Activated T-cell treated with anti-CD3 and anti-CD28 coated beads, Interleukin-2, amount 50 U/mL, for 24 hours (primary cell): ENCODE measurements around the gene CRTAP.
"Not testable (repeated sequence)": the region's sequence is repeated elsewhere in the genome, so short reads cannot be mapped to it uniquely, and the experiment has no call there.

Experiments used
- DNase-seq: peaks from one replicate; pipeline ENCODE4 v3.0.0-alpha.2; 2020
- H3K27ac Mint-ChIP-seq: 2 replicates; pipeline ENCODE4 v1.8.0; 2020; ENCODE audit warnings: mild to moderate bottlenecking, mixed read lengths
- H3K27me3 Mint-ChIP-seq: 2 replicates; pipeline ENCODE4 v1.8.0; 2020; ENCODE audit warnings: mixed read lengths
- H3K36me3 Mint-ChIP-seq: 2 replicates; pipeline ENCODE4 v1.8.0; 2020; ENCODE audit warnings: low read depth, mixed read lengths
- H3K4me1 Mint-ChIP-seq: 2 replicates; pipeline ENCODE4 v1.8.0; 2020; ENCODE audit warnings: low read depth, mixed read lengths
- H3K4me3 Mint-ChIP-seq: 2 replicates; pipeline ENCODE4 v1.8.0; 2020; ENCODE audit warnings: mild to moderate bottlenecking, moderate library complexity, mixed read lengths
- H3K9me3 Mint-ChIP-seq: 2 replicates; pipeline ENCODE4 v1.8.0; 2020; ENCODE audit warnings: mixed read lengths

Gene CRTAP

DNA sequence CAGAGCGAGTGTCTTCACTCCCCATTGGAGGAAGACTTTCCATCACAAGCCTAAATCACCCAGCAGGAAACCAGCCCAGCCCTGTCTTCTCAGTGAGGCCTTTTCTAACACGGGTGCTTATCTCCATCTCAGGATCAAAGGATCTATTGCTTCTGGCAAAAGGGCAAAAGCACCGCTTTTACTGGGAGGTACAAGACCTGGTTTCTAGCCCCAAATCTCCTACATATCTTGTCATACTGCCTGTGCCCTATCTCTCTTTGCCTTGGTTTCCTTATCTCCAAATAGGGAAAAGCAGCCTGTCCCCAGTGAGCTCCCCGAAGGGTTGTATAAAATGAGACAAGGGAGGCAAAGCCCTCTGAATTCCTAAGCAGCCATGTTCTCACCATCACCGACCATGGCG lies 22.1 kb upstream of the CRTAP start:
- H3K36me3 Mint-ChIP-seq = peaks cover 77% of the 10 kb centered on the region
- no peaks in the 10 kb centered on the region for H3K27me3 Mint-ChIP-seq
- H3K9me3 Mint-ChIP-seq = no peaks in the 10 kb centered on the region
- H3K4me3 Mint-ChIP-seq = no peak overlapping the region
- no peak for DNase-seq
- peak overlapping the region; percentile 34 for H3K27ac Mint-ChIP-seq
- peaks cover 85% of the 10 kb centered on the region for H3K4me1 Mint-ChIP-seq

DNA sequence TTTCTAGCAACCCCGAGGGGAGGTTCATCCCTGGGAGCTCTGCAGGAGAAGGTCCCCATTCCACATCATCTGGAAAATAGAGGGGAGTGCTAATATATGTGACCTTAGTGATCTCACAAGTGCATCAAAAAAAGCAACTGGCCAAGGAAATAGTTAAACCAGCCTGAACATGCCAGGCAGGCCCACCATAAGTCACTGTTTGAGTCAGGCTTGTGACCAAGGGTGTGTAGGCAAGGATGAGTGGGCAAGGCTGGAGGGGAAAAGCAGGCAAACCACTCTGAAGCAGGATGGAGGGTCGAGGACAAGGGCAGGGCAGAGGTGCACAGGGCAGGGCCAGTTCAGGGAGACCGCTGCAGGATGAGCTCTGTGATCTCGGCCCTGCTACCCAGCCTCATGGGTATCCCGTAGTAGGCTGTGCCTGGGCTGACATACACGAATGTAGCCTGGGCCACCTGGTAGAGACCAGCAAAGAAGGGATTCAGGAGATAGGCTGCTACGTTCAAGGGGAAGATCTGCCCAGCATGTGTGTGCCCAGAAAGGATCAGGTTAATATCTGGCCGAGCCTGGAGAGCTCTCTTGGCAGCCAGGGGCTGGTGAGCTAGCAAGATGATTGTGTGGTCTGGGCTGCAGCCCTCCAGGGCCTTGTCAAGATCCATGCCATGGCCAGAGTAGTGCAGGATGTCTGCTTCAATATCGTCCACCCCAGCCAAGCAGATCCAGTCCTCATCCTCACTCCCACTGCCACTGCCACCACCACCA lies 21.1 kb upstream of the CRTAP start:
- H3K27ac Mint-ChIP-seq = peak overlapping the region; percentile 40
- peaks cover 73% of the 10 kb centered on the region for H3K36me3 Mint-ChIP-seq
- no peaks in the 10 kb centered on the region for H3K27me3 Mint-ChIP-seq
- H3K4me1 Mint-ChIP-seq = peaks cover 84% of the 10 kb centered on the region
- H3K4me3 Mint-ChIP-seq = no peak overlapping the region
- no peak for DNase-seq
- H3K9me3 Mint-ChIP-seq = no peaks in the 10 kb centered on the region

DNA sequence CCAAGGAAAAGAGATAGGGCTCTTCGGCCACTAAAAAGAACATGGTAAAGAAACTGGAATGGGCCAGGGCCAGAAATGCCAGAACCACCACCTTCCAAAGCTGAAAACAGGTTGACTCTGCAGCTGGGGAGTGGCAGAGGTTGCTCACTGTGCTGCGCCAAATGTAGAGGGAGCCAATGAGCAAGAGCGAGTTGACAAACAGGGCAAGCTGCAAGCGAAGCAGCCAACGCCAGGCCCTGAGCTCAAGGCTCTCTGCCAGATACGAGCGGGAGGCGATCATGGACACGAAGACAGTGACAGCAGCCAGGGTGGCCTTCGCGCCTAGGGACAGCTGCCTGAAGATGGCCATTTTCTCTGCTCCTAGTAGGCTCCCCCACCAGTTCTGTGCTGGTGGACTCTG lies 20.0 kb upstream of the CRTAP start:
- Mint-ChIP-seq H3K36me3 (peaks cover 64% of the 10 kb centered on the region), H3K4me3 (no peak overlapping the region), H3K9me3 (no peaks in the 10 kb centered on the region), H3K4me1 (peaks cover 74% of the 10 kb centered on the region), H3K27ac (no peak overlapping the region), H3K27me3 (no peaks in the 10 kb centered on the region)
- no peak for DNase-seq

- peaks cover 58% of the 10 kb centered on the region for H3K4me1 Mint-ChIP-seq
- no peaks in the 10 kb centered on the region for H3K9me3 Mint-ChIP-seq
- DNase-seq = no peak
- H3K27me3 Mint-ChIP-seq = no peaks in the 10 kb centered on the region
- peak overlapping the region; percentile 91 for H3K27ac Mint-ChIP-seq
- H3K36me3 Mint-ChIP-seq = peaks cover 49% of the 10 kb centered on the region
- H3K4me3 Mint-ChIP-seq = peak overlapping the region; percentile 96
These were observed 18.4 kb upstream of the CRTAP start for GRCh38 chr3:33095436-33095835.

DNA sequence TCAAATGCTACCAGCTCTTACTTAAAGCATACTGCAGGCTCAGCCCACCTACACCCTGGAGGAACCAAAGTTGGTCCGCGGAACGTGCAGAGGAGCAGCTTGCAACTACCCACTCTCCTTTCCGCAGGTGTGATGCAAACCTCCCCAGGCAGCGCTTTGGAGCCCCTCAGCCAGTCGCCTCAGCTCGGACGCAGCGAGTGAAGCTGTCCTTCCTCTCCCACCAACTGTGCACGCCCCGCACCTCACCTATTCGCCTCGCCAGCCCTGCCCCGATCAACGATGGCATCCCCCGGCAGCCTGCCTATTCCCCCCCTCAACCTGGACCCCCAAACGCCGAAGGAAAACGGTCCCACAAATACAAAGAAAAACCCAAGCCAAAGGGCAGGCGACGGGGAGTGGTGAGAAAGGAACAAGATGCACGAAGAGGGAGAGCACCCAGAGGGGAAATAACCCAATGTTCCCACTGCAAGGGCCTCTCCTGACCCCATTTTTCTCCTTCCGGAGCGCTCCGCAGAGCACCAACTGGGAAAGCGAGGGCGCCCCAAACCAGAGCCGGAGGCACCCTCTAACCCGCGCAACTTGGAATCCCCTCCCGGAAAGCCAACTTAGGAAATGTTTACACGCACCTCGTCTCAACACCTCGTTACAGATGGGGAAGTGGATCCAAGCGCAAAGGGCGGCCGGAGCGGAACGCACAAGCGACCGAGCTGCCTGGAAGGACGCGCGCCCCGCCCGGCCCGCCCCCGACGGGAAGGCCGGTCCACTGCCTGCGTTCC lies 17.5 kb upstream of the CRTAP start:
- peak; percentile 76 for DNase-seq
- Mint-ChIP-seq H3K4me3 (peak overlapping the region; percentile 96), H3K27me3 (no peaks in the 10 kb centered on the region), H3K4me1 (peaks cover 49% of the 10 kb centered on the region), H3K27ac (peak overlapping the region; percentile 91), H3K9me3 (no peaks in the 10 kb centered on the region), H3K36me3 (peaks cover 40% of the 10 kb centered on the region)

DNA sequence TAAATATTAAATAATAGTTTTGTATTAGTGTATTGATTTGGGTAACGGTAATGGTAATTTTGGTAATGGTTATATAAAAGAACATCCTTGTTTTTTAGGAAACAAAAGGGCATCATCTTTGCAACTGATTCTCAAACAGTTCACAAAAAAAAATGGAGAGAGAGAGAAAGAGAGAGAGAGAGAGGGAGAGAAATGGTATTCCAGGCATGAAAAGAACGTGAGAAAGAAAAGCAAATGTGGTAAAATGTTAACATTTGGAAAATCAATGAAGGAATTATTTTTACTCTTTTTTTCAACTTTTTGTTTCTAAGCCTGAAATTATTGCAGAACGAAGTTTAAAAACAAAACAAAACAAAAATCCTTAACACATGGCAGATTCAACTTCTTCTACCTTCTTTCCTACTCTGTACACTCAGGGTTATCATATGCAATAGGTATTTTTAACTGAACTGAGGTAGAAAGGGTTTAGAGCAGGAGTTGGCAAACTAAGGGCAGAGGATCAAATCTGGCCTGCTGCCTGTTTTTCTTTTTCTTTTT lies 14.6 kb upstream of the CRTAP start:
- peaks cover 7% of the 10 kb centered on the region for H3K27me3 Mint-ChIP-seq
- no peaks in the 10 kb centered on the region for H3K9me3 Mint-ChIP-seq
- peaks cover 11% of the 10 kb centered on the region for H3K36me3 Mint-ChIP-seq
- H3K4me3 Mint-ChIP-seq = no peak overlapping the region
- DNase-seq = no peak
- H3K27ac Mint-ChIP-seq = no peak overlapping the region
- peaks cover 20% of the 10 kb centered on the region for H3K4me1 Mint-ChIP-seq

DNA sequence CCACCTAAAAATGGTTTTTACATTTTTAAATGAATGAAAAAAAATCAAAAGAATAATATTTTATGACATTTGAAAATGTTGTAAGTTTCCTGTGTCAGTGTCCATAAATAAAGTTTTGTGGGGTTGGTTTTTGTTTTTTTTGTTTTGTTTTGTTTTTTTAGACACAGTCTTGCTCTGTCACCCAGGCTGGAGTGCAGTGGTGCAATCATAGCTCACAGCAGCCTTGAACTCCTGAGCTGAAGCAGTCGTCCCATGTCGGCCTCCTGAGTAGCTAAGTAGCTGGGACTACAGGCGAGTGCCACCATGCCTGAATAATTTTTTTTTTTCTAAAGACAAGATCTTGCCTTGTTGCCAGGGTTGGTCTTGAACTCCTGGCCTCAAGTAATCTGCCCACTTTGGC lies 14.1 kb upstream of the CRTAP start:
- Mint-ChIP-seq H3K36me3 (peaks cover 7% of the 10 kb centered on the region), H3K27ac (no peak overlapping the region), H3K4me3 (no peak overlapping the region), H3K27me3 (peaks cover 9% of the 10 kb centered on the region), H3K4me1 (peaks cover 16% of the 10 kb centered on the region), H3K9me3 (no peaks in the 10 kb centered on the region)
- no peak for DNase-seq

DNA sequence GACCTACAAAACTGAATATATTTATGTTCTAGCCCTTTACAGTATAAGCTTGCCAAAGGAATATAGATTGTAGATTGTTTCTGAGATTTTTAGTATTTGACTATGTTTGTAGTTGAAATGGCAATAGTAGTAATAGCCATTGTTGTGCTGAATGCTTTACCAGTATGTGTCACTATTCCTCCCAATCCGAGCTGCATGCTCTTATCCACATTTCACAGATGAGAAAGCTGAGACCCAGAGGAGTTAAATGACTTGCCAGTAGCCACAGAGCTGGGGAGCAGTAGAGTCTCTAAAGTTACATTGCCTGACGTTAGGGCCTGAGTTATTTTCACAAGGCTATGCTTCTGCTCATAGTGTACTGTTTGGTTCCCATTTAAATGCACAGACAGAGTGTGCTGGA lies 13.6 kb upstream of the CRTAP start:
- no peak overlapping the region for H3K27ac Mint-ChIP-seq
- H3K36me3 Mint-ChIP-seq = peaks cover 7% of the 10 kb centered on the region
- no peaks in the 10 kb centered on the region for H3K9me3 Mint-ChIP-seq
- H3K4me3 Mint-ChIP-seq = no peak overlapping the region
- DNase-seq = no peak
- H3K4me1 Mint-ChIP-seq = peaks cover 16% of the 10 kb centered on the region
- peaks cover 9% of the 10 kb centered on the region for H3K27me3 Mint-ChIP-seq

GRCh38 chr3:33103034-33103433 lies 10.8 kb upstream of the CRTAP start:
- Mint-ChIP-seq H3K36me3 (no peaks in the 10 kb centered on the region), H3K27ac (no peak overlapping the region), H3K4me3 (no peak overlapping the region), H3K4me1 (no peaks in the 10 kb centered on the region), H3K9me3 (no peaks in the 10 kb centered on the region), H3K27me3 (peaks cover 9% of the 10 kb centered on the region)
- no peak for DNase-seq

GRCh38 chr3:33103480-33103879 lies 10.3 kb upstream of the CRTAP start:
- Mint-ChIP-seq H3K4me3 (no peak overlapping the region), H3K27ac (no peak overlapping the region)

GRCh38 chr3:33104803-33105202 lies 9.0 kb upstream of the CRTAP start:
- Mint-ChIP-seq H3K4me1 (no peaks in the 10 kb centered on the region), H3K36me3 (no peaks in the 10 kb centered on the region), H3K27ac (no peak overlapping the region), H3K9me3 (no peaks in the 10 kb centered on the region), H3K4me3 (no peak overlapping the region), H3K27me3 (peaks cover 9% of the 10 kb centered on the region)
- DNase-seq = no peak

More at GRCh38 chr3:33103480-33103879, 10.3 kb upstream of the CRTAP start:
- DNase-seq = no peak
- Mint-ChIP-seq H3K36me3 (no peaks in the 10 kb centered on the region), H3K9me3 (no peaks in the 10 kb centered on the region), H3K4me1 (no peaks in the 10 kb centered on the region), H3K27me3 (peaks cover 9% of the 10 kb centered on the region)

- H3K27ac Mint-ChIP-seq = no peak overlapping the region
- H3K27me3 Mint-ChIP-seq = peaks cover 9% of the 10 kb centered on the region
- H3K9me3 Mint-ChIP-seq = no peaks in the 10 kb centered on the region
- H3K4me3 Mint-ChIP-seq = no peak overlapping the region
- no peaks in the 10 kb centered on the region for H3K4me1 Mint-ChIP-seq
- no peaks in the 10 kb centered on the region for H3K36me3 Mint-ChIP-seq
- DNase-seq = no peak
These were observed 8.4 kb upstream of the CRTAP start for GRCh38 chr3:33105341-33105948.

DNA sequence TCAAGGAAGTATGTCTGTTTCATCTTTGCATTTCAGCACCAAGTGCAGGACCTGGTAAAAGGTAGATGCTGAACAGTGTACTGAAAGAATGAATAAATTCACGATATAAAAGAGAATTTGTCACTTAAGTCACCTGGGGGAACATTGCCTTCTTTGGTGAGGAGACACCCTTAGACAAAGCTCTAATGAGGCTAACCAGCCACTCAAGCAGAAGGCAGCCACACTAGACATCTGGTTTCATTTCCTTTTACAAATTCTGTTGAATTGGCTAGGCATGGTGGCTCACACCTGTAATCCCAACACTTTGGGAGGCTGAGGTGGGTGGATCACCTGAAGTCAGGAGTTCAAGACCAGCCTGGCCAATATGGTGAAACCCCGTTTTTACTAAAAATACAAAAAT lies 7.0 kb upstream of the CRTAP start:
- H3K27ac Mint-ChIP-seq, H3K9me3 Mint-ChIP-seq, H3K27me3 Mint-ChIP-seq, DNase-seq, H3K4me3 Mint-ChIP-seq, H3K36me3 Mint-ChIP-seq: not testable (repeated sequence)
- peaks cover 10% of the 10 kb centered on the region for H3K4me1 Mint-ChIP-seq

GRCh38 chr3:33111581-33111980 lies 2.2 kb upstream of the CRTAP start:
- no peak for DNase-seq
- Mint-ChIP-seq H3K4me3 (no peak overlapping the region), H3K9me3 (no peaks in the 10 kb centered on the region), H3K4me1 (peaks cover 41% of the 10 kb centered on the region), H3K36me3 (no peaks in the 10 kb centered on the region), H3K27ac (peak overlapping the region; percentile 71), H3K27me3 (no peaks in the 10 kb centered on the region)

GRCh38 chr3:33114622-33115023 lies 809 bp downstream of the CRTAP start:
- H3K27me3 Mint-ChIP-seq = no peaks in the 10 kb centered on the region
- peaks cover 59% of the 10 kb centered on the region for H3K4me1 Mint-ChIP-seq
- DNase-seq = no peak
- no peaks in the 10 kb centered on the region for H3K9me3 Mint-ChIP-seq
- no peaks in the 10 kb centered on the region for H3K36me3 Mint-ChIP-seq
- H3K4me3 Mint-ChIP-seq = peak overlapping the region; percentile 81
- H3K27ac Mint-ChIP-seq = peak overlapping the region; percentile 86
